K562 (cell line): ENCODE data around the gene VRK1. TPM values are rescaled to one million over a fixed set of nuclear protein-coding genes. Genes with fewer than 3 reads are reported as not detected.
"Not testable (repeated sequence)": the region's sequence is repeated elsewhere in the genome, so short reads cannot be mapped to it uniquely, and the experiment has no call there.

Experiments used
- ATAC-seq: fragments of 200-7000 bp; cut with Tn5 transposase; 3 replicates; pipeline ENCODE4 v1.9.1; 2020; ENCODE audit warnings: moderate library complexity
- BruUV-seq: library from RNA; stranded (reverse); fragments of 400-500 nt; replicated peaks from 2 replicates; lab custom pipeline; 2021; lab: Mats Ljungman, UMichigan
- CTCF ChIA-PET: fragments of 300-600 bp; formaldehyde crosslinking; extraction: SDS; loops from one replicate; lab custom pipeline; 2021; ENCODE audit warnings: low intra/inter-chr PET ratio; lab: Yijun Ruan, JAX
- POLR2A ChIA-PET: fragments of 300-600, 350-650 bp; sonication (Branson Sonifier 250); formaldehyde crosslinking; extraction: SDS; loops from one replicate; lab custom pipeline; 2021; ENCODE audit warnings: antibody characterized with exemption, inconsistent platforms; lab: Yijun Ruan, JAX
- DNase-seq, 4 experiments: peaks; one replicate each; pipeline versions ENCODE4 v3.0.0 to v3.0.0-alpha.2; 2011 to 2018; ENCODE audit warnings: low spot score in 3 of 4, mixed read lengths in 3 of 4; ENCODE audit errors: extremely low read depth in 1 of 4
- FAIRE-seq: peaks from 2 replicates; lab custom pipeline; 2011; peaks lifted over from hg19 to GRCh38; lab: Jason Lieb, UNC
- H2AFZ ChIP-seq: 2 replicates; pipeline ENCODE4 v1.6.0; 2011; ENCODE audit warnings: low read depth, low read length, control low read depth, inconsistent platforms
- H3K27ac ChIP-seq: fragments of 200-600 bp; 3 replicates; pipeline ENCODE4 v1.8.0; 2011; ENCODE audit warnings: low read depth, mild to moderate bottlenecking, control low read depth, inconsistent platforms, low read length, moderate library complexity, mixed read lengths; ENCODE audit errors: extremely low read depth
- H3K27me3 ChIP-seq, 2 experiments: fragments of 300-600 bp in 1 of 2; 2 replicates in 1 of 2; 3 replicates in 1 of 2; pipeline versions ENCODE4 v1.6.0 to v1.8.0; 2011; ENCODE audit warnings: inconsistent platforms in 2 of 2, low read length in 2 of 2, mild to moderate bottlenecking in 1 of 2, mixed read lengths in 1 of 2, moderate library complexity in 1 of 2; ENCODE audit not compliant: control insufficient read depth in 2 of 2, insufficient read depth in 2 of 2
- H3K36me3 ChIP-seq: fragments of 300-600 bp; 3 replicates; pipeline ENCODE4 v1.8.0; 2011; ENCODE audit warnings: mild to moderate bottlenecking, low read length, inconsistent platforms; ENCODE audit not compliant: control insufficient read depth, insufficient read depth
- H3K4me1 ChIP-seq, 2 experiments: fragments of 200-600 bp in 1 of 2; replicated peaks in 1 of 2; 2 replicates in 1 of 2; 3 replicates in 1 of 2; pipeline versions ENCODE4 v1.5.1 to v1.8.0; 2011; ENCODE audit warnings: inconsistent platforms in 2 of 2, low read length in 2 of 2, mild to moderate bottlenecking in 1 of 2, mixed read lengths in 1 of 2, moderate library complexity in 1 of 2; ENCODE audit not compliant: control insufficient read depth in 2 of 2, insufficient read depth in 2 of 2
- H3K4me2 ChIP-seq: 2 replicates; pipeline ENCODE4 v1.6.1; 2011; ENCODE audit warnings: low read length, control low read depth, inconsistent platforms, mixed read lengths; ENCODE audit not compliant: insufficient read depth
- H3K4me3 ChIP-seq: fragments of 200-600 bp; sonication (generic), shearing (Covaris generic); 2 replicates; pipeline ENCODE4 v1.5.1; 2016; ENCODE audit warnings: control low read depth, inconsistent platforms
- H3K79me2 ChIP-seq: fragments of 200-600 bp; 3 replicates; pipeline ENCODE4 v1.8.0; 2011; ENCODE audit warnings: low read length, inconsistent platforms; ENCODE audit not compliant: control insufficient read depth, insufficient read depth
- H3K9ac ChIP-seq, 2 experiments: 2 replicates each; pipeline versions ENCODE4 v1.6.0 to v1.6.1; 2011; ENCODE audit warnings: low read depth in 2 of 2, low read length in 2 of 2, control low read depth in 1 of 2, inconsistent platforms in 1 of 2, mild to moderate bottlenecking in 1 of 2, mixed read lengths in 1 of 2; ENCODE audit not compliant: insufficient read depth in 1 of 2
- H3K9me1 ChIP-seq: one replicate; pipeline ENCODE4 v1.6.0; 2011; ENCODE audit warnings: inconsistent platforms, mild to moderate bottlenecking, low read length, moderate library complexity; ENCODE audit not compliant: control insufficient read depth, insufficient read depth
- H3K9me3 ChIP-seq: replicated peaks from 2 replicates; pipeline ENCODE4 v1.5.1; 2011; ENCODE audit warnings: low read depth, low read length, inconsistent platforms; ENCODE audit not compliant: control insufficient read depth, insufficient read depth
- H4K20me1 ChIP-seq: replicated peaks from 2 replicates; pipeline ENCODE4 v1.6.1; 2011; ENCODE audit warnings: low read length, inconsistent platforms, mixed read lengths; ENCODE audit not compliant: control insufficient read depth, insufficient read depth
- ATF2 ChIP-seq: sonication (generic); formaldehyde crosslinking; IDR thresholded peaks from 2 replicates; pipeline ENCODE4 v1.8.1; 2022; ENCODE audit warnings: missing genetic modification reagents
- HSF4 ChIP-seq: fragments of 250-450 bp; sonication (Bioruptor Pico); IDR thresholded peaks from 2 replicates; pipeline ENCODE4 v2.1.2; 2022; ENCODE audit warnings: mild to moderate bottlenecking, moderate library complexity, borderline replicate concordance
- KDM2B ChIP-seq: fragments of 250-450 bp; sonication (Bioruptor Pico); IDR thresholded peaks from 2 replicates; pipeline ENCODE4 v1.8.0; 2021; ENCODE audit warnings: mild to moderate bottlenecking, moderate library complexity
- MAX ChIP-seq: sonication (generic); formaldehyde crosslinking; IDR thresholded peaks from 2 replicates; pipeline ENCODE4 v1.9.0; 2022; ENCODE audit warnings: mild to moderate bottlenecking, missing genetic modification reagents
- MAZ ChIP-seq, 2 experiments: fragments of 450-650 bp in 1 of 2; sonication (generic) in 1 of 2; formaldehyde crosslinking; IDR thresholded peaks in 1 of 2; conservative IDR thresholded peaks in 1 of 2; 2 replicates each; pipeline versions ENCODE4 v1.4.0 to v1.5.0; 2020; ENCODE audit warnings: mild to moderate bottlenecking in 1 of 2, missing genetic modification reagents in 1 of 2
- MBD2 ChIP-seq: sonication (generic); IDR thresholded peaks from 2 replicates; pipeline ENCODE4 v1.6.1; 2016; ENCODE audit warnings: low read depth, borderline replicate concordance
- NUFIP1 ChIP-seq: fragments of 450-650 bp; IDR thresholded peaks from 2 replicates; pipeline ENCODE4 v1.6.1; 2018; ENCODE audit not compliant: partially characterized antibody
- SNRNP70 ChIP-seq: fragments of 200-400 bp; formaldehyde crosslinking; optimal IDR thresholded peaks from 2 replicates; pipeline ENCODE3; 2017; ENCODE audit warnings: low read depth, low read length
- TCF15 ChIP-seq: fragments of 250-450 bp; sonication (Bioruptor Pico); IDR thresholded peaks from 2 replicates; pipeline ENCODE4 v1.8.0; 2022; ENCODE audit warnings: moderate library complexity, mild to moderate bottlenecking, inconsistent platforms
- ZNF830 ChIP-seq: fragments of 250-450 bp; sonication (Bioruptor Pico); IDR thresholded peaks from 2 replicates; pipeline ENCODE4 v1.5.0; 2021; ENCODE audit warnings: mild to moderate bottlenecking
- WGBS: fragments of 100-300 bp; shearing (Covaris generic); methylation state at CpG from one replicate; pipeline ENCODE4 v1.1.6; 2016; ENCODE audit warnings: low coverage, mixed read lengths; ENCODE audit not compliant: insufficient coverage; ENCODE audit errors: missing lambda C conversion rate; 5-methylcytosine and 5-hydroxymethylcytosine counted together
- in situ Hi-C: fragments of 300-500 bp; cut with MboI; formaldehyde crosslinking; loops from 4 replicates; pipeline ENCODE4 v1.15.0; 2018; ENCODE audit warnings: inconsistent platforms, mixed read lengths
- intact Hi-C: fragments of 100-400 bp; cut with micrococcal nuclease; formaldehyde crosslinking; loops from 2 replicates; pipeline ENCODE4 v1.14.2; 2022
- polyA plus RNA-seq, 8 experiments: library from polyadenylated mRNA; depleted of rRNA in 4 of 8; stranded (reverse) in 5 of 8; unstranded in 3 of 8; fragments of >200 nt; fragmentation: Nextera tagmentation in 2 of 8; fragmentation: Illumina TruSeq in 1 of 8; extraction: Ambion mirVana in 2 of 8; extraction: Trizol in 1 of 8; gene quantifications; 2 replicates each; pipeline versions ENCODE4 v1.2.1 to v1.2.3, GENCODE V29; 2011 to 2014; ENCODE audit warnings: inconsistent platforms in 1 of 8, missing spikeins in 1 of 8
- total RNA-seq, 7 experiments: library from RNA; depleted of rRNA in 6 of 7; stranded (reverse); fragments of >200 nt in 6 of 7; fragmentation: Illumina TruSeq in 2 of 7; extraction: Trizol in 2 of 7; gene quantifications; 2 replicates each; pipeline versions ENCODE4 v1.2.1 to v1.2.3, GENCODE V29; 2011 to 2021; ENCODE audit warnings: low replicate concordance in 1 of 7

Gene VRK1
- total and polyA plus RNA-seq, 9 of the 15 experiments (the other 6 are each of a cell fraction or from before 2014, with no cell fraction given): 83.6 to 177 (median 116) TPM

- Histone ChIP-seq H3K4me3 (no peak overlapping the region), H2AFZ (no peak overlapping the region), H3K79me2 (no peaks in the 10 kb centered on the region), H3K4me2 (no peak overlapping the region), H3K9me3 (no peaks in the 10 kb centered on the region), H4K20me1 (no peaks in the 10 kb centered on the region), H3K27me3 (no peaks in the 10 kb centered on the region), H3K27ac (no peak overlapping the region), H3K9me1 (no peaks in the 10 kb centered on the region), H3K36me3 (peaks cover 49% of the 10 kb centered on the region), H3K9ac (no peak overlapping the region), H3K4me1 (0 out of 5 replicates have a peak, but pooled peaks cover 0 to 3% of the 10 kb centered on the region in 2 experiments)
- BruUV-seq: no TSS peak
- 98% methylated on average over 3 of the region's 3 CpGs for WGBS
- no peak for FAIRE-seq
- ATAC-seq: no peak
- in situ Hi-C loops: no loop called here
- ChIA-PET POLR2A (no interaction called here), CTCF (no interaction called here)
- intact Hi-C loops: no loop called here
- DNase-seq: no peak
- TF ChIP-seq TCF15 (no peak), MAX (no peak), SNRNP70 (no peak), ZNF830 (CRISPR knock-in tag) (no peak), MAZ (CRISPR knock-in tag; conservative IDR thresholded peaks at IDR 0.05 in 1 of 2, IDR thresholded peaks at IDR 0.05 in 1 of 2) (no peak), KDM2B (CRISPR knock-in tag) (no peak), HSF4 (CRISPR knock-in tag) (no peak), NUFIP1 (no peak), MBD2 (no peak), ATF2 (CRISPR knock-in tag) (no peak)
Observed at GRCh38 chr14:96881713-96882112, 84.5 kb downstream of the VRK1 start.

GRCh38 chr14:96883974-96884373 lies 86.8 kb downstream of the VRK1 start:
- BruUV-seq, H3K27ac ChIP-seq, H3K9ac ChIP-seq, H4K20me1 ChIP-seq, H3K9me3 ChIP-seq, H3K4me2 ChIP-seq, in situ Hi-C loops, CTCF ChIA-PET, H3K27me3 ChIP-seq, H3K4me1 ChIP-seq, DNase-seq, H3K79me2 ChIP-seq, FAIRE-seq, H3K9me1 ChIP-seq, H2AFZ ChIP-seq, H3K4me3 ChIP-seq, ATAC-seq, POLR2A ChIA-PET, intact Hi-C loops: not testable (repeated sequence)
- 94% methylated on average over 4 of the region's 5 CpGs for whole genome bisulfite sequencing
- H3K36me3 ChIP-seq: peaks cover 36% of the 10 kb centered on the region; the same call in 1 of the 3 replicates
